22Rv1 (cell line): Measurements from ENCODE around the gene ADAMTS17.

Experiments
- H3K27ac ChIP-seq: fragments of 450-650 bp; 2 replicates; pipeline ENCODE4 v1.5.1; 2017
- ZFX ChIP-seq: fragments of 450-650 bp; IDR thresholded peaks from 2 replicates; pipeline ENCODE4 v1.6.1; 2017; ENCODE audit warnings: antibody characterized with exemption, borderline replicate concordance
- TF ChIP-seq, protein P1 (sequence below): fragments of 450-650 bp; IDR thresholded peaks from 2 replicates; pipeline ENCODE4 v1.5.1; 2017; ENCODE audit warnings: mild to moderate bottlenecking

Gene ADAMTS17

GRCh38 chr15:100124361-100124760 lies 217.4 kb downstream of the ADAMTS17 start:
- no peak overlapping the region for H3K27ac ChIP-seq
- TF ChIP-seq, protein P1, sequence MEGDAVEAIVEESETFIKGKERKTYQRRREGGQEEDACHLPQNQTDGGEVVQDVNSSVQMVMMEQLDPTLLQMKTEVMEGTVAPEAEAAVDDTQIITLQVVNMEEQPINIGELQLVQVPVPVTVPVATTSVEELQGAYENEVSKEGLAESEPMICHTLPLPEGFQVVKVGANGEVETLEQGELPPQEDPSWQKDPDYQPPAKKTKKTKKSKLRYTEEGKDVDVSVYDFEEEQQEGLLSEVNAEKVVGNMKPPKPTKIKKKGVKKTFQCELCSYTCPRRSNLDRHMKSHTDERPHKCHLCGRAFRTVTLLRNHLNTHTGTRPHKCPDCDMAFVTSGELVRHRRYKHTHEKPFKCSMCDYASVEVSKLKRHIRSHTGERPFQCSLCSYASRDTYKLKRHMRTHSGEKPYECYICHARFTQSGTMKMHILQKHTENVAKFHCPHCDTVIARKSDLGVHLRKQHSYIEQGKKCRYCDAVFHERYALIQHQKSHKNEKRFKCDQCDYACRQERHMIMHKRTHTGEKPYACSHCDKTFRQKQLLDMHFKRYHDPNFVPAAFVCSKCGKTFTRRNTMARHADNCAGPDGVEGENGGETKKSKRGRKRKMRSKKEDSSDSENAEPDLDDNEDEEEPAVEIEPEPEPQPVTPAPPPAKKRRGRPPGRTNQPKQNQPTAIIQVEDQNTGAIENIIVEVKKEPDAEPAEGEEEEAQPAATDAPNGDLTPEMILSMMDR, result no peak
- no peak for TF ChIP-seq ZFX

DNA sequence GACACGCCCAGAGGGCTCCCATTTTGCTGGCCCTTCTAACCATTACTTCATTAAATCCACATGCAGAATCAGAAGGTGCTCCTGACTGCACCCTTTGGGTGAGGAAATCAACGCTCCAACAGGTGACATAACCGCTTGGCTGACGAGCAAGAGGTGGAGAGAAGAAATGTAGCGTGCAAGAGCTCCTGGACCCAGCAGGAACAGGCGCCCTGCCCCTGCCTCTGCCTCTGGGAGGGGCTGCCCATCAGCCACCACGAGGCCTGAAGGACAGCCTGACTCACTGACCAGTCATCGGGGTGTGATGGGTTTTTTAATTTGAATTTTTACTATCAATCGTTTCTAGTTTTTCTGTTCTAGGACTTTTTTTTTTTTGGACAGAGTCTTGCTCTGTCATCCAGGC lies 218.2 kb downstream of the ADAMTS17 start:
- TF ChIP-seq, protein P1, result no peak
- TF ChIP-seq ZFX, result no peak
- no peak overlapping the region for H3K27ac ChIP-seq

DNA sequence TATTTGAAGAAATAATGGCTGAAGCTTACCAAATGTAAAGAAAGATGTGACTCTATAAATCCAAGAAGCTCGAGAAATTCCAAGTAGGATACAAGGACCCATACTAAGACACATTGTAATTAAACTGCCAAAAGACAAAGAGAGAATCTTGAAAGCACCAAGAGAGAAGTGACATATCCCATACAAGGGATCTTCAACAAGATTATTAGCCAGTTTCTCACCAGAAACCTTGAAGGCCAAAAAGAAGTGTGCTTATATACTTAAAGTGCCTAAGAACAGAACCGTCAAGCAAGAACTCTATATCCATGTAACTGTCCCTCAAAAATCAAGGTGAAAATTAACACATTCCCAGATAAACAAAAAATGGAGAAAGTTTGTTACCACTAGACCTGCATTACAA lies 220.5 kb downstream of the ADAMTS17 start:
- H3K27ac ChIP-seq, result no peak overlapping the region
- TF ChIP-seq, protein P1, result no peak
- TF ChIP-seq ZFX, result no peak

- TF ChIP-seq ZFX, result no peak
- TF ChIP-seq, protein P1, result no peak
- H3K27ac ChIP-seq, result no peak overlapping the region
Observed at GRCh38 chr15:100120111-100120510, 221.7 kb downstream of the ADAMTS17 start.

DNA sequence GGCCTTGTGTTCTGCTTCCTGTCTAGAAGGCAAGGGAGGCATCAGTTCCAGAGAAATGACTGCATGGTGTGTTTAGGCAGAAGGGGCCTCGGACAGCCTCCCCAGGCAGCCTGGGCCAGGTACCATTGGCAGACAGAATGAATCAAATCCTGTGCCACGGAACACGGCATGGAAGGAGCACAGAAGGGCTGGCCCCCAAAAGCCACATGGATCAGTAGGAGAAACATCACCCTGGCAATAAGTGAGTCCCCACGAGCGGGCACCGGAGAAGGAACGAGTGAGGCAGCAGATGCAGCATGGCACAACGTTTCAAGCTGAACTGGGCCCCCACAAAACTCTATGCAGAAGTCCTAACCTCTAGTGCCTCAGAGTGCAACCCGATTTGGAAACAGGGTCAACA lies 223.2 kb downstream of the ADAMTS17 start:
- no peak overlapping the region for H3K27ac ChIP-seq
- TF ChIP-seq, protein P1, result no peak
- no peak for TF ChIP-seq ZFX

DNA sequence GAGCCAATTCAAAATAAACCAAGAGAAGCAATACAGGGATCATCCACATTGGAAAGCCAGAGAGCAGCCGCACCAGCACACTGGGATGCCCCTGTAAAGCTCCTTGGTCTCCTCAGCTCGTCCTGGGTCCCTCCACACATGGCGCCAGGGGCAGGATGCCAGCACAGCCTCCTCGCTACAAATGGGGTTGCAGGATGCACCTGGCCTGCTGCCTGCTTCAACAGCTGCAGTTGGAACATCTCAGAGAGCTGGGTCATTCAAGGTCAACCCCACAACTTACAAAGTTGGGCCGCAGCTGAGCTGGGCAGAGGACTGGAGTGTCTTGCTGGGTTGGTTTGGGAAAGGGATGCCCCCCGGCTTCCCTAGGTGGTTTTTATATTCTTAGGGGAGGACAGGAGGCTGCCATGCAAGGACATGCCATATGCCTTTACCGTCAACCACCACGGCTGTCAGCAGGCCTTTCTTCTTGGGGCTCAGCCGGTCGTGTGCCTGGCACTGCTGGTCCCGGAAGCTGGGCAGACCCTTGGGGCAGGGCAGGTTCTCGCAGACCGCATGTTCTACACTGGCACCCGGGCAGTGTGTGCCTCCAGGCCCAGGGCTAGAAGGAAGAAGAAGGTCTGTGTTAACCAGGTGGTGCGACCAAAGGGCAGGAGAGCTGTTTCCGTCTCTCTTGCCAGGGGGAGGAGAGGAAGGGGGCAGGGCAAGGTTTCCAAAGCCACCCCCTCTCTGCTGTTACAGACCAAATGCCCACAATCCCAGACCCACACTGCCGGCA lies 225.2 kb downstream of the ADAMTS17 start:
- no peak overlapping the region for H3K27ac ChIP-seq

GRCh38 chr15:100115711-100116090 lies 226.1 kb downstream of the ADAMTS17 start:
- H3K27ac ChIP-seq, result no peak overlapping the region
- TF ChIP-seq, protein P1, result no peak
- TF ChIP-seq ZFX, result no peak

More for the DNA sequence above, 225.2 kb downstream of the ADAMTS17 start:
- TF ChIP-seq, protein P1, result no peak
- TF ChIP-seq ZFX, result no peak
